ENCODE results near the gene FHIT.

FHIT gene

DNA sequence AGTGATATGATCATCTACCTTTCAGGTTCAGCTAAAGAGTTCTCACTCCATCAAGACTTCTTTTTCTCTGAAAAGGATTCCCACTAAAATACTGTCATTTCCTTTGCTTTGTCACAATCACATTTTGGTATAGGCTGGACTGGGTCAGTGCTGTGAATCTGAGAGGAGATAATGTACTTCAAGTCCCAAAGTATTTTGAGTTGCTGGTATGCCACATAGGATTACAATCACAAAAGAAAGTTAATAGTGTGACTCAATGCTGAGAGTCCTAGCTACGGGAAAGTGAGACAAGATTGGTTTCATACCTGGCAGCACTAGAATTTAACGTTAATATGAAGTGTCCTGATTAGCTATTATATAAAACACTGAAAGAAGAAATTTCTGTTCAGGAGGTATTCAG, 1073.5 kb downstream of the FHIT start:
- no peak for DNase-seq (ENCODE audit: low read depth, low spot score)

DNA sequence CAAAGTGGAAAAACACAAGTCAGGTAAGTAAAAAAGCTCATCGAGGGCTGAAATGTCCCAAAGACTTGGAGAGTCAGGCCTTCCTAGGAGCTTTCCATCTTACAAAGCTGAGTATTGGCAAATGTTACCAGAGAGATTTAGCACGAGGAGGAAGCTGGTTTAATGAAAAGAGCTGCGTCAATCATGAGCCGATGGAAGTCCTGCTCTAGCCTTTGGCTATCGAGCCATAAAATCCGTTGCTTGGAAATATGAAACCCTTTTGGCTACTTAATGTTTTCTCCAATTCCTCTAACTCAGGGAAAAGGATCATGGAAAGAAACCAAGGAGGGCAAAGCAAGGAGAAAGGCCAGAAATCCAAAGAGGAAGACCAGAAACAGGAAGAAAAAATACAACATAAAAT, 1074.6 kb downstream of the FHIT start:
- DNase-seq (ENCODE audit: low read depth, low spot score) = no peak

DNA sequence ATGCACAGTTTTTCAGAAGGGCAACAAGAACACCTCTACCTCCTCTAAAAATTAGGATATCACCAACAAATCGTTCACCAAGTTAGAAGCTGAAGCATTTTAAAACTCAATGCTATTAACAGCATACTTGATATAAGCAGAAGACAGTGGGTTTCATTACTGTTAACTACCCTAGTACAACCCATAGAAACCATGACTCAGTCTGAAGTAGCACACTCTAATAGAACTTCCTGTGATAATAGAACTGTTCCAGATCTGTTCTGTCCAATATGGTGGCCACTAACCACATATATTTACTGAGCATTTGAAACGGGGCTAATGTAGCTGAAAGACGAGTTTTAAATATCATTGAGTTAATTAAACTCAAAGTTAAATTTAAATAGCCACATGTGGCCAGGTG, 1075.6 kb downstream of the FHIT start:
- DNase-seq (ENCODE audit: low read depth, low spot score) = no peak

DNA sequence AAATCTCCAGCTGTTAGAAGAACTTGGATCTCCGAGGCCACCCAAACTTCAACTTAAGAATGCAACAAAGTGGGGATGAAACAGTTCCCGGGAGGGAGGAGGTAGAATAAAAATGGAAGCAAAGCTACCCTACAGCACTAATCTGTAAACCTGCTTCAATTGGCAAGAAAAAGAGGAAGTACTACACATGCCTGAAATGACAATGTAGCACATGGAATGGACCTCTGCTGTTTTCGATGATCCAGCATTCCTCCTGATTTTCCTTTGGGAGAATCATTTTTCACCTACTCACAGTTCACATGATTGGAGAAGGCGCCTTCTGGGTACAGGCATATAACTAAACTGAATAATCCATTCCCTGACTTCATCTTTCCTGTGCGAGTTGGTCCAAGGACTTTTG, 1081.5 kb downstream of the FHIT start:
- DNase-seq (ENCODE audit: low read depth, low spot score) = no peak

DNA sequence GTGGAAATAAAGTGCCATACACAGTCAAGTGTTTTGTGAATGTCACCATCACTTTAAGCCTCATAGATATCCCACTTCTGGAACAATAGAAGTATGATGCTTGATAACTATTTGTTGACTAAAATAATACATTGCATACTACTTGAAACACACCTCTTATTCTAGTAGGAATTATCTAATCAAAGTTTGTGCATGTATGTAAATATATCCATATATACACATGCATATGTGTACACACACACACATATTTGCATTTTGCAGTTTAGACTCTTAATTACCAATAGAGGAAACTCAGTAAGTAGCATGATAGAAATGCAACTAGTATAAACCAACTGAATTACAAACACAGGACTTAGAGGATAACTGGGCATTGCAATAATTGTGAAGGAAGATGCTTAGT, 1084.1 kb downstream of the FHIT start:
- no peak for DNase-seq (ENCODE audit: low read depth, low spot score)

DNA sequence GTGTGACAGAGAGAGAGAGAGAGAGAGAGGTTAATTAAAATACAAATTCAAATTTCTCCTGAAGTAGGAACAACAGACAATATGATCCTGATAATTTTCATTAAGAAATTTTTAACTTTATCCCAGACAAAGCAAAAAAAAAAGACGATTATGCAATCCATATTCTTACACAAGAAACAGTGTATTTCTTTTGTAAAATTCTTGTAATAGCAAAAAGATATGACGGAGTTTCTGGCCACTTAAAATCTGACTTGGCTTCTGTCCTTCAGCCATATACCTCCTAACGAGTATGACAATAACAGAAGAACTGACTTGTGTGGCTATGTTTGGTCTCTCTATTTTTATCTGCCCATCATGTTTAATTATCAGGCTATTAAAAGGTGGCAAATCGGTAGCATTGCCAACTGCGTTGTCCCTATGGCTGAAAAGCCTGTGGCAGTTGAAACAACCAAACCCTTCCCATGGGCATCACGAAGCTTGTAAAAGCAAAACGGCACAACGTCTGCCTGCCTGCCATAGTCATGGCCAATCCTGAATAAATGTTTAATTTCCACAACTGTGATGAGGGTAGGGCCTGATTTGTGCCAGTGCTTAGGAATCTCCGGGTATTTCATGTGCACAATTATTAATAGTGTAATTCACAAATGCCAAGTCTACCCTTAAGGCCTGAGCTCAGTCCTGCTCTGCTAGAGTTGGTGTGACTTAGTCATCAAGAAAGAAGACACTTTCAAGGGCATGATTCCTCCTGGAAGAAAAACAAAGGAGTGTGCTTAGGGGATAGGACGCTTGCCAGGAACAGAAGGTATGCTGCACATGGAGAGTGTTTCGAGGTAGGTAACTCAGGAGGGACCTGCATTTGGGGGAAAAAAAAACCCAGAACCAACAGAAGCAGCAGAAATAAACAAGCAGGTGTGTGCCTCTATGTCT, 1090.2 kb downstream of the FHIT start:
- no peak for DNase-seq (ENCODE audit: low read depth, low spot score)

DNA sequence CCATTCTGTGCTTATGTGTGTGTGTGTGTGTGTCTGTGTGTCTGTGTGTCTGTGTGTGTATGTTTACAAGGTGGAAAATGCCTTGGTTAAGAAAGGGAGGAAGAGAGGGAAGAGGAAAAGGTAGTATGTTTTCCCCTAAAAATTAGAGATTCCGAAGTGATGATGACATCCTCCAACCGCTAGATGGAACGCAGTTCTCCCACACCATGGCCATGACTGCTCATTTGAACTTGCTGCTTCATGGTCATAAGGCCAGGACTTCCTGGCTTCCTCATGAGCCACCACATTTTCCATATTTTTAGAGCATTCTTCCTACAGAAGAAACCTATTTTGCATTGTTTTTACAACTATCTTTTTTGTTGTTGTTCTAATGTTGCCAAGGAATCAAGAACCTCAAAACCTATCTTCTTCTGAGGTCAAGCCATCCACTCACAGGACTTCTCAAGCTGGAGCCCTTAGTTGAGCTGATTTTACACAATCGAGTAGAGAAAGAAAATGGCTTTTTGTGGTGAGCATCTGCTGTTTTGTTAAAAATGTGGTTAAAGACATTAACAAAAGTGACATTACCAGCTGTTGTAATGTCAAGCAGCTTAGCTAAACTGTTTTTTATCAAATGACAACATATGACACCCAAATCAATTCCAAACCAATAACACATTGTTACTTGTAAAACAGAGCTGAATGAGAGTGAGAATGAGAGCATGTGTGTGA, 1091.0 kb downstream of the FHIT start:
- DNase-seq (ENCODE audit: low read depth, low spot score) = no peak

DNA sequence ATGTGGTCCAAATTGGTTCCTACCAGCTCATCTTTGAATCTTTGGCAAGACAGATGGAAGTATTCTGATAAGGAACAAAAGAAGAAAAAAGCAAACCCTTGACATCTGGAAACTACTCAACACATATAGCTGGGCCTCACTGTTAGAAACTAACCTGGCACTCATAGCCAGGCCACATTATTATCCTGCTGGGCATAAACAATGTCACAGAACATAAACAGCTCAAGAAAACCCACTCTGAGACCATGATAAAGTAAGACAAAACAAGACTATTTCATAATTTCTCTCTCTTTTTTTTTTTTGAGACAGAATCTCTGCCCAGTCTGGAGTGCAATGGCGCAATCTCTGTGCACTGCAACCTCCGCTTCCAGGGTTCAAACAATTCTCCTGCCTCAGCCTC, 1093.2 kb downstream of the FHIT start:
- DNase-seq (ENCODE audit: low read depth, low spot score) = no peak

DNA sequence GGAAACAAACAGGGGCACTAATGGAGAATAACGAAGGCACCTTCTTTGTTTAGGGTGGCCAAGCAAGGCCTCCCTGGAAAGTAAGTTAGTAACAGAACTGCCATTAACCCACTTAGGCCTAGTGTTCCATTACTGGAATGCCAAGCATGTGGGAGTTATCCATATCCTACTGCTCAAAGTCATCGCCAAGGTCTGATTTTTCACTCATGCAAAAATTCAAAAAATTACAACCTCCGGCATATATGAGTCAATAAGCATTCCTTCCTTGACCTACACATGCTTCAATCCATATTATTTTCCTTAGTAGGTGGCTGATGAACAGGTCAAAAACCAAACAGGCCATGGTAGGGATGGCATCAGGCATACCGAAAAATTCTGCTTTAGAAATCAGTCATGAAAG, 1097.2 kb downstream of the FHIT start:
- DNase-seq (ENCODE audit: low read depth, low spot score) = no peak

DNA sequence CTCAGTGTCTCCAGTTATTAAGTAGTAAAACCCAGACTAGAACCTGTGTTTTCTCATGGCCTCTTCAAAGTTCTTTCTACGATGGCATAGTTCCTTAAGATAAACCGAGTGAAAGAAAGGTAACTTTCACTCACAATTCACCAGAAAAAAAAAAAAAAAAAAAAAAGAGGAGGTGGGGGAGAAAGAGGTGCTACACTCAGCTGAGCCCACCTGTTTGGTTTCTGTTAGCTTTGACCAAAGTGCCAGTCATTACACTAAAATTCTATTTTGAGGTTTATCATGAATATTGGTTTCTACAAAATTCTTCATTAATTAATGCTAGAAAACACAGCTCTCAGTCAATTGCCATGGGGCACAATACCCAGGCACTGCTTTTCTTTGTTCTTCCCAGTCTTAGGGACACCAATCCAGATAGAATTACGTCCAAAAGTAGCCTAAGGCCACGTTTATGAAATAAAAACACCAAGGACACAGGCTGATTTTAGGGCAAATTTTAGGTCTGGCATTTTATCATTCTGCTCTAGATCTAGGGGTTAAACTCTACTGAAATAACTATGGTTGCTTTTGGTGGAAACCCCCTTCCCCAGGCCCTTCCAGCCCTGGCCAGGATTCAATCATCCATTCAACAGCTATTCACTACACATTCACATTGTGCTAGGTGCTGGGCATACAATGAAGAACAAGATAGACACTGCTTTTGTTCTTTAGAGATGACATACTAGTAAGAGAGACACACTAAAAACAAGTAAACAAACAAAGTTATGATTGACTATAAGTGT, 1097.8 kb downstream of the FHIT start:
- DNase-seq (ENCODE audit: low read depth, low spot score) = no peak

DNA sequence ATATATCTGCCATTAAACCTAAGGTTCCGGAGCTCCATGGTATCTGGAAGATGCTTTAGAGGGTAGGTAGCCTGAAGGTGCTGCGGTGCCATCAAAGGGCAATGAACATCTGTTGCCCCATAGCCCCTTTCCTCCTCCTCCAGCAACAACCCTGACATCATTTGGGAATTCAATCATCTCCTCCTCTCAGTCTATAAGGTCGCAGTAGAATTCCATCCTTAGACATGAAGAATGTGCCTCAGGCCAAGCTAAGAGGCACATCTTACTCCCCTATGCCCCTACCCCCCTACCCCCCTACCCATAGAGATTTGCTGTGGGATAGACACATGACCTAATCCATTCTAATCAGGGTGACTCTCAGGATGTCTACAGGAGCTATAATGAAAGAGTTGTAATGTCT, 1101.8 kb downstream of the FHIT start:
- DNase-seq (ENCODE audit: low read depth, low spot score) = no peak

DNA sequence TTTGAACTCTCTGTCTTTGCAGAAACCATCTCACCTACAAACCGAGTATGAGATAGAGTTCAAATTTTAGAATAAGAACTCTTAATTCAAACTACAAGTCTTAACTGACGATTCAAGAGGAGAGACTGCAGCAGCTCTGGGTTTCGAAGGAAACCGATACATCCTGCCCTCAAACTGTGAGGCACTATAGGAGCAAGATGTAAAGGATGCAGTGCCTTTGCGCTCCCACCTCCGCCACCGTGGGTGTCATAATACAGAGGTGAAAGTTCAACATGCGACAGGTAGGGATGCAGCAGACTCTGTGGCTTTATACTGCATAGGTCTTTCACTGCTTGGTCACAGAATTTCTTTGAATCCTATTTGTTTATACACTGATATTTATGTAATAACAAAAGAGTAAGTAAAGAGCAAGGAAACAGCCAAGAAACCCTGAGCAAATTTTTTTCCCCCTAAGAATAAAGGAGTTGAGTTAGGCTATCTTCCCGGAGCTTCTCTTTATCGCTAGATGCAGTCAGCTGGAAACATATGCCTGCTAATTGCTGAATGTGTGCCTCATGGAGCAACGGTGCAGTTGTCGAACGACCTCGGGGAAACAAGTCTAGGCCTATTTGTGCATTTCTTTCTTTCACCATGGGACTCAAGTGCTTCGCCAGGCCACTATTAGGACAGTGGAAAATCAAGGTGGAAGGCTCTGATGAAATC, 1103.9 kb downstream of the FHIT start:
- DNase-seq (ENCODE audit: low read depth, low spot score) = no peak

DNA sequence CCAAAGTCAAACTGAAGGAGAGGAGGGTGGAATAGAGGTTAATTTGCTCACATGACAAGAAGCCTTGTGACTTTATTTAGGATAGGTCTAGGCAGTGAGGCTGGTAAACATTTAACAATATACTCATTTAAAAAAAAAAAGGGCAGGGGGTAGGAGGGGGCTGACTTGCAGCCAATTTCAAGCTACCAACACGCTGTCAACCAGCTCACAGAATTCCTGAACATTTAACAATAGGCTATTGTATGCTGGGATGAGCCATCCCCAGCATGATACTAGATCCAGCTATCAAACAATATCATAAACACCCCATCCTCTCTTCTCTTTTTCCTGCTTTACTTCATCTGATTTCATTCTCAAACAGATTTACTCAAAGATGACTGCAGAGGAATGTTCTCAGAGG, 1105.1 kb downstream of the FHIT start:
- DNase-seq (ENCODE audit: low read depth, low spot score) = no peak

DNA sequence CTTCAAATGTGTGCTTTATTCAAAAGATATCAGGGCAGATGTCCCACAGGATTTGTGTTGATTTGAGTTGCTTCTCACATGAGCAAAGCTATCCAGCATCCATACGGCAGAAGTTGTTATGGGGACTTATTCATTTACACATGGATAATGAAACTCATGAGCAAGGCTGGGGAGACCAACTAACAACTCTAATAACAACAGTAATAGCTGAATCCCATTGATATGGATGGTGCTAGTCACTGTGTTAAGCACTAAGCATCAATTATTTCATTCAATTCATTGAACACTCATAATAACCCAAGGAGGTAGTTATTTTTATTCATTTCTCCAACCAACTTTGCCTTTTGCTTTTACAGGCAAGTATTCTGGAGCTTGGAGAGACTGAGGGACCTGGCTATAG, 1107.2 kb downstream of the FHIT start:
- DNase-seq (ENCODE audit: low read depth, low spot score) = no peak

DNA sequence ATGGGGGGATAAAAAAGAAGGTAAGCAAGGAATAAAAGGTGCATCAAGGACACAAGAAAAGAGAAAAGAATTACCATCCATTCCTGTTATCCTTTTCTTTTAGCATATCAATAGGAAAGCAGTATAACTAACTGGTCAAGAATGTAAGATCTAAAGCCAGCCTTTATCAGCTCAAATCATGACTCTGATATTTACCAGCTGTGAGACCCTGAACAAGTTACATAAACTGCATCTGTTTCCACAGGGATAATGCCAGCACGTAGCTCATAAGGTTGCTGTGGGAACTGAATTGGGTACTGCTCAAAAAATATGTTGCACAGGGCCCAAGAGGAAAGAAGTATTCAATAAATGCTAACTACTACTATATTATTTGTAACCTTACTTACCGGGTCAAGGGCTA, 1109.2 kb downstream of the FHIT start:
- no peak for DNase-seq (ENCODE audit: low read depth, low spot score)

DNA sequence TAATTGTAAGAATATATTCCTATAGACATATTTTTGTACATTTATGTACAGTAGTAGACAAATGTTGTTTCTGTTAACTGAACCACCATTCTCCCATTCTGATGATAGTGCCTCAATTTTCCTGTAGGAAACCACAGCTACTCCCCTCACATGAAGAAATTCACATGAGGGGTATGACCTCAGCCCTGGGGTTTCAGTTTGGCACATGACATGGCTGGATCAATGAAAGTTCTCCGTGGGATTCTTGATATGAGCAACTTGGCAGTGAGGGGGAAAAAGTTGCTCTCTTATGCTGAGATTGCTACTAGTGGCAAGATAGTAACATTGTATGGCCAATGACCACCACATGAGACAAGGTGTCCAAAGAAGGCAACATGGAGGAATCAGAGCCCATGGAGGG, 1111.1 kb downstream of the FHIT start:
- no peak for DNase-seq (ENCODE audit: low read depth, low spot score)

DNA sequence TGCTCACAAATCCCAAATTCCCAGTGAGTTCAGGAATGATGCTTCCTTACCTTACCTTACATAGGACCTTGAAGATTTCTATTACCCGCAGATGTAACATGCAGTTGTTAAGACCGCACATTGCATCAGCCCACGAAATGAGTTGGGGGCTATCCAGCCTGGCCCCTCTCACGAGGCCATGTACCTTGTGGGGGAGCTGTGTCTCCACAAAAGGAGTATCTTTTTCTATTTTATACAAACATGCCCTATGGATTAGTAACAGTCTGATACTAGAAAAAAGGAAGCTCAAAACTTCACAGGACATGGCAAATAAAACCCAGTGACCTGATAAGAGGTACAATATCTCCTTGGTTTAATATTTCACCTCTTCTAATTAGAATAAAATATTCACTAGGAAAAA, 1114.7 kb downstream of the FHIT start:
- DNase-seq (ENCODE audit: low read depth, low spot score) = no peak

DNA sequence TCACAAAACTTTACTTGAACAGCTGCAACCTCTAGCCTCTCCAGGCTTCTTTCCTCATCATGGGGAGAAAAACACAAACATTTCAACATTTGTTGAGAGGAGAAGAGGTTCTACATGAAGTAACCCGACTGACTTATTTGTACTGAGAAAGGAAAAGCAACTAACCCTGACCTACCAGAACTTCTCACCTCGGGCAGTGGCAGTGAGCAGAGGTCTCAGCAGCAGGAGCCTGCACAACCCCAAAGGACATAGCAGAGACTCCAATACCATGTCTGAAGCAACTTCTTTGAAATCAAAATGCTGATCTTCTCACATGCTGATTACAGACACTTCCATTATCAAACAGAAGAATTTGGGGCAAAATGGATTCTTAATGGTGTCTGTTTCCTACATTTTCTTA, 1115.8 kb downstream of the FHIT start:
- no peak for DNase-seq (ENCODE audit: low read depth, low spot score)

DNA sequence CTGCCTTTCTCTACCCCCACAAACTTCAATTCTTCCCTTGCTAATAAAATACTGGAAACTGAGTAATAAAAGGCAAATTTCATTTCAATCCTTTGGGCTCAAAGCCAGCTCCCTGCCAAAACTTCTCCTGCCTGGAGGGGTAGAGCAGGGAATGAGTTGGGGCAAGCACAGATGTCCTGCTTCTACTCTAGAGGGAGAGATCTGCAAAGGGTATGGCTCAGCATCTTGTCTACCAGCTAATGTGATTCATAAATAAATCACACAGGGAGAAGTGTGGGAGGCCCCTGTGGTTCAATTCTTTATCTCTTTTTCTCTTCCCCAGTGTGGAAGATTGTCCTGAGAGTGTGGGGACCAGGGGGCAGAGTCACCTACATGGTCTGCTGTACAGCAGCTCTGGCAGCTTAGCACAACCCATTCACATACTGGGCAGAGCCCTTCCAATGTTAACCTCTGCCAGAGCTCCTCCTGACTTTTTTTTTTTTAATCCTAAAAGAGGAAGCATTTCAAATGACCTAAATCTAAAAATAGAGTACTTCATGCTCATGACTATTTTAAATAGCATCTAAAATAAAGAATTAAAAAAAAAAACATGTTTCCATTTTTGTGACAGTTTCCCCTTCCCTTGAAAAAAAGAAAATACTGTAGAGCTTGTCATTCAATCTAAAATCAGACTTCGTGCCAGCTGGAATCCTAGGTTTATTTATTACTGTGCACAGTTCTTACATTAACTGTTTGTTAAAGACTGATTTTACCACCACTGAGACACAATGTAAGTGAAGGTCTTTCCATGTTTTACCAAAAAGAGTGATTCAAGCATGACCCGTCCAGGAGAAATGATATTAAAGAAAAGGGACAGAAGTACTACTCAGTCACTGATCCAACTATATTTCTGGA, 1117.7 kb downstream of the FHIT start:
- DNase-seq (ENCODE audit: low read depth, low spot score) = no peak

DNA sequence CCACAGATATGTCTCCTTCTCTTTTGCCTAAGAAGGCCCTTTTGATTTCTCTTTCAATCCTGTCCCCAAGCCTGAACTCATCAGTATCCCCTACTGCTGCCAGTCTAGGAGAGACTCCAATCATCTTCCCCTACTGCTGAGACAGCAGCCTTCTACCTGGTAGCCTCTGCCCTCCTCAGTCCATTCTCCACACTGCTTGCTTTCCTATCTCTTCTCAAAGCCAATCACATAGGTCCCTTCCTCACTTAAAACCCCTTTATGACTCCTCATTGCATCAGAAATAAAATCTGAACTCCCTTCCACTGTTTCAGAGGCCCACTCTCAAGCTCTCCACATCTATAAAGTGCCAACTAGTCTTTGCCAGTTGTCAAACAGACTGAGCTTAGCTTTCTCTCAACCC, 1119.6 kb downstream of the FHIT start:
- no peak for DNase-seq (ENCODE audit: low read depth, low spot score)
